HG02938 (cell line): Measurements from ENCODE around the gene MMP25.

Experiments
- ATAC-seq: cut with Tn5 transposase; IDR thresholded peaks from one replicate; pipeline ENCODE4 v1.9.1; 2021; ENCODE audit warnings: mild to moderate bottlenecking, moderate library complexity; ENCODE audit not compliant: unreplicated experiment

The MMP25 gene

DNA sequence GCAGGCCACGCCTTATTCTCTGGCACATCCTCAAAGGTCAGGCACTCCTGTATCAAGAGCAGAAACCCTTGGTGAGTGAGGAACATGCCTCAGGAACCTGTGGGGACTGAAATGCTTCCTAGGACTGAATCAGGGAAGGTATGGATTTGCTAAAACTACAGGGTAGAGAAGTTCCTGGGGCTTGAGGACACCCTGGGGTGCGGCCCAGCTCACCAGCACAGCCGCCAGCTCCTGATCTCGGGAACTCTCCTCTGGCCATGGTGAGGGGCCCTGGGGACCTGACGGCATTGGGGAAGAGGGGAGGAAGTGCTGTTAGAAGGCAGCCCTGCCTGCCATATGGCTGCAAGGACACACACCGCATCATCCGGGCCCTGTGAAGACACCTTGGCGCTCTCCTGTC, 45.2 kb downstream of the MMP25 start:
- no peak for ATAC-seq

DNA sequence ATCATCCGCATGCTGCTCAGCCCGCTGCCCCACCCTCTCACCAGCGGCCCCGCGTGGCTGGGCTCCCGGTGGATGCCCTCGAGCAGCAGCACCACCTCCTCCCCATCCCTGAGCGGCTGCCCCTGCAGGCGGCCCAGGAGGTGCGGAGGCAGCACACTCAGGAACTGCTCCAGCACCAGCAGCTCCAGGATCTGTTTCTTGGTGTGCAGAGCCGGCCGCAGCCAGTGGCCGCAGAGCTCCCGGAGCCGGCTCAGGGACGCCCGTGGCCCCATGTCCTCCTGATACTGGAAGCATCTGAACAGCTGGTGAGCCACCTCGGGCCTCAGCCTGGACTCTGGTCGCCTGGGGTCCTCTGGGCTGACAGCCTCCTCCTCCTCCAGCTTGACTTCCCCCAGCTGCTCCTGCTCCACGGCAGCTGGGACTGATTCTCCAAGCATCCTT, 46.2 kb downstream of the MMP25 start:
- ATAC-seq, result no peak

DNA sequence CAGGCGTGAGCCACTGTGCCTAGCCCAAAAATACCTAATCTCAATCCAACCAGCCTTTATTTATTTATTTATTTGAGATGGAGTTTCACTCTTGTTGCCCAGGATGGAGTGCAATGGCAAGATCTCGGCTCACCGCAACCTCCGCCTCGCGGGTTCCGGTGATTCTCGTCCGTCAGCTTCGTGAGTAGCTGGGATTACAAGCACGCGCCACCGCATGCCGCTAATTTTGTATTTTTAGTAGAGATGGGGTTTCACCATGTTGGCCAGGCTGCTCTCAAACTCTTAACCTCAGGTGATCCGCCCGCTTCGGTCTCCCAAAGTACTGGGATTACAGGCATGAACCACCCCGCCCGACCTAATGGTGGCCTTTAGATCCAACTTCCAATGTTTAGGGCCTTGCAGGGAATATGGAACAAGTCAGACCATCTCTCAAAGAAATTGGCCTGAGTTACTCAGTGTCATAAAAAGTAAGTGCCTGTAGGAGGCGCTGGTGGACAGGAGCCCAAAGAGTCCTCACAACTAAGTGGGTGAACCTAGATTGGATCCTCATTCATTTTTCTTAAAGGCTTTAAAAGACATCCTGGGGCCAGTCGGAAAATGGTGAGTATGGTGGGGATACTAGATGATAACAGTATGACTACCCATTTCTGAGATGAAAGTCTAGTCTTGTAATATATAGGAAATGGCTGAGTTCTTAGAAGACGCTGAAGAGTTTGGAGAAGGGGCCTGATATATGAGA, 48.1 kb downstream of the MMP25 start:
- no peak for ATAC-seq

DNA sequence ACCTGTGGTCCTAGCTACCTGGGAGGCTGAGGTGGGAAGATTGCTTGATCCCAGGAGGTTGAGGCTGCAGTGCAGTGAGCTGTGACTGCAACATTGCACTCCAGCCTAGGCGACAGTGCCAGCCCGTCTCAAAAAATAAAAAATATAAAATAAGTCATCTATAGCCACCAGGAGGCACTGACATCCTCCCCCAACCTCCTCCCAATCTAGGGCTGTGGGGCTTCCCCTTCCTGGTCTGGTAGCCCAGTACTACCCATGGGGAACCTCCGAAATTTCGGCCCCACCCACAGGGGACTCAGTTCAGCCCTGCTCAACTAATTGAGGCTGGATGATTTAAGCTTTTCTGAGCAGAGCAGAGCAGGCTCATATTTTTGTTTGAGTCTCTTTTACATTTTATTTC, 49.5 kb downstream of the MMP25 start:
- peak; percentile 59 for ATAC-seq

DNA sequence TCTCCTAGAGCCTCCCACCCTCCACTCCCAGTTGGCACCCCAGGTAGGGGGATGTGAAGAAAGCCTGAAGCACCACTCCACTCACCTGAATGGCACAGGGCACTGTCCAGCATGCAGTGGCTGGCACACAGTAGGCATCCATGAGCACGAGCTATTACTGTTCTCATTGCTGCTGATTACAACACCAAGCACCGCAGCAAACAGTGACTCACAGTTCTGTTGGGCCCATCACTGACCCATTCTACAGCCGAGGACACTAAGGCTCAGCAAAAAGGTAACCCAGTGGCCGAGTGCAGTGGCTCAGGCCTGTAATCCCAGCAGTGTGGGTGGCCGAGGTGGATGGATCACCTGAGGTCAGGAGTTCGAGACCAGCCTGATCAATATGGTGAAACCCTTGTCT, 50.0 kb downstream of the MMP25 start:
- no peak for ATAC-seq

DNA sequence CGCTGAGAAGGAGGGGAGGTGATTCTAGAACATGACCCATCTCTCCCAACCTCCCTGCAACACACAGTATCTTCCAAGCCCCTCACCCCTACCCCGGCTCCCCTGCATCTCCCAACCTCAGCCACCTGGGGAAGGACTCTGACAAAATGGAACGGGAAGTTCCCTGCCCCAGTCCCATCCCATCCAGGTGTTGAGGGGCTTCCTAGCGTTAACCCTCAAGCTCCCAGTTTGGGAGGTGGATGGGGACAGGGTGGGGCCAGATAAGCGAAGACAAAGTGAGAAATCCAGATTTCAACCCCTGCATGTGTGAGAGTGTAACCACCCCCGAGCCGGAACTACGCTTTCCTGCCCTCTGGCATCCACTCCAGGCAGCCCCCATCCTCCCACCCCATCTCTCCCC, 50.9 kb downstream of the MMP25 start:
- ATAC-seq, result no peak

DNA sequence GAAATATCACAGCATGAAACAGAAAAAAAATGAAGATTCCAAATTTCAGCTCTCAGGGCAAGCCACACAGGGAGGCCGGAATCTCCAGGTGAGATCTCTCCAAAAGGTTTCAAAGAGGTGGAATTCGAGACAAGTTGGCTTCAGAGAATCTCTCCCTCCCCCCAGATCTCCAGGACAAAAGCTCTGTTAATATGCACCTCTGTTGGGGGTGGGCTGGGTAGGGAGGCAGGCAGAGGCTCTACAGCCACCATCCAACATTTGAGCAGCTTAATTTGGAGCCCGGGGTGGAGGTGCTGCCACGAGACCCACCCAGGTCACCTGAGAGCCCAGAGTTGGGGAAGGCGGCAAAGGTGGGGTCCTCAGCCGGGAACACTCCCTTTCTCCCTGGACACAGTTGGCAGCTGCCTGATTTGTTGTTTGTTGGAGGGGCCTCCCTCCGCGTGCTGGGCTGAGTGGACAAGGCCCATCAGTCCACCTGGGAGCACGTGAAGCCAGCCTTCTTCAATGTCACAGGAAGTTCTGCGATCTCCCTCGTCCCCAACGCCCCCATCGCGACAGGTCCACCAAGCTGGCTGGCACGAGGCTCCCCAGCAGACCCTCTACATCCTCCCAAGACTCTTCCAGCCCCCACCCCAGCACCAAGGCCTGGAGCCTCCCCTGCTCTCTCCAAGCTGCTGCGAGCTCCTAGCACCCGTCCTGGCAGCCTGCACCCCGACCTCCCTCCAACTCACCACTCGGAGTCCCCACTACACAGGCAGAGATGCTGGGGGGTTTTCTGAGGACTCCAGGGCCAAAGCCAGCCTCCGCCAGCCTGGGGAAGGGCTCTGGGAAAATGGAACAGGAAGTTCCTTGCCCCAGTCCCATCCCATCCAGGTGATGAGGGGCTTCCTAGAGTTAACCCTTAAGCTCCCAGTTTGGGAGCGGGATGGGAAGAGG, 52.4 kb downstream of the MMP25 start, which contains the start of gene ZSCAN10:
ZSCAN10 (minus strand) TSS at position 836 of the 936 bp plus-strand sequence. CDS start 6,357 bp downstream, outside the sequence.
- no peak for ATAC-seq

DNA sequence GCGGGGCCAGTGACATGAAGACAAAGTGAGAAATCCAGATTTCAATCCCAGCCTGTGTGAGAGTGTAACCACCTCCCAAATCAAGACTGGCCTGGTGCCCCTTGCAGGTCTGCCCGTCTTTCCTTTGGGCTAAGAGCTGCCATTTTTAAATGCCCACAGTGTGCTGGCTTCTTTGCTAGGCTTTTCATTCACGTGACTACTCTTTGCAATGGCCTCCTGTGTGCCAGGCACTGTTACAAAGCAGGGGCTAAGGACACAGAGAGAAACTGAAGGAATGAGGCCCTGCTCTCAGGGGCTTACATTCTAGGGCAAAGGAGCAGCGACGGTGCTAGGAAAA, 53.0 kb downstream of the MMP25 start:
- no peak for ATAC-seq

DNA sequence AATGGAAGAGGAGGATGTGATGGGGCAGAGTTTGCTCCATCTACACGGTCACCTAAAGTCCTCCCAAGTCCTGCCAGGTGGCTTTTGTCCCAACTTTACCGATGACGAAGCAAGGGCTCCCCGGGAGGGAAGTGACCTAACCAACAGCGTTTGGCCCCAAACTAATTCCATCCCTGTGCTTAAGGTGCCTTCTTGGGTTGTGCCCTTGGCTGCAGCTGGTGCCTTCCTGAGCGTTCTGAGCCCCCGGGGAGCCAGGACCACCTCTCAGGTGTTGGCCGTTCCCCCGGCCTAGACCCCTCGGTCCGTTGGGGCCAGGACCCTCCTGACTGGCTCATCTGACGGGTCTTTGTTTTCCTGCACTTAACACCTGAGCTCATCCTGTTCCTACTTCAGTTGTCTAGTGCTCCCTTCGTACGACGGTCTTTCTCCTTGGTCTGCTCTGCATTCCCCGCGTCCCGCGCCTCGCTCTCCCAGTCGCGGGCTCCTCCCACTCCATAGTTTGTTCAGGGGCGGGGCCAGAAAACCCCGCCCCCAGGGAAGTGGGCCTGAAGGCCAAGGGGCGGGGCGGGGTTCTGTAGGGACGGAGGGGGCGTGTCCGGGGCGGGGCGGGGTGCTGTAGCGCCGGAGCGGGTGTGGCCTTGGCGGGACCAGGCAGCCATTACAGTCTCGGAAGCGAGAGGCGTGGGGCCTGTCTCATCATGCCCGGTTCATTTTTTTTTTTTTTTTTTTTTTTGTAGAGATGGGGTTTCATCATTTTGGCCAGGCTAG, 53.6 kb downstream of the MMP25 start:
- ATAC-seq, result no peak

DNA sequence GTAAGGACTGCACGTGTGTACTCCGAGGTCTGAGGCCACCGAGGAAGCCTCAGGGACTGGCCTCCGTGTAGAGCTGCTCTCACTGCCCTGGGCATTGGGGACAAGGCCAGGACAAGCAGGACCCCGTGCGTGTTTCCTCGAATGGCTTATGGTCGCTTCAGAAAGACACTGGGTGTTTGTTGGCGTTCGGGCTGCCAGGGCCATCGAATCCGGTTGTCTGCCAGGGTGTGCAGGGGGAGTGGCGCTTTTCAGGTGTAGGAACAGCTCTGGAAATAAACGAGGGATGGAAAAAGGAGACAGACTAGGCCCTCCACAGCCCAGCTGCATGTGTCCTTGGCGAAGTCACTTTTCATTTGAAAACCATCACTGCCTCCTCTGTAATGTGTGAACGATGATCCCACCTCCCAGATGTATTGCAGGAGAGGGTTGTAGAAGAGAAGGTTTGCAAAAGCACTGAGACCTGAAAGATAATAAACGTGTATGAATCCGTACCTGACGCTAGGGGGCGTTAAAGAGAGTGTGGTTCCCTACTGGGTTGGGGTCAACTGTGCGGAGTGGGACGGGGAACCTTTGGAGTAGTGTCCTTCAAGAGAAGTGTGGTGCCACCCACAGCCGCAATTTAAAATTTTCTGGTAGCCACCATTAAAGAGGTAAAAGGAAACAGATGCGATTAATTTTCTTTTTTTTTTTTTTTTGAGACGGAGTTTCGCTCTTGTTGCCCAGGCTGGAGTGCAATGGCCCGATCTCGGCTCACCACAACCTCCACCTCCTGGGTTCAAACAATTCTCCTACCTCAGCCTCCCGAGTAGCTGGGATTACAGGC, 54.9 kb downstream of the MMP25 start:
- ATAC-seq, result no peak

DNA sequence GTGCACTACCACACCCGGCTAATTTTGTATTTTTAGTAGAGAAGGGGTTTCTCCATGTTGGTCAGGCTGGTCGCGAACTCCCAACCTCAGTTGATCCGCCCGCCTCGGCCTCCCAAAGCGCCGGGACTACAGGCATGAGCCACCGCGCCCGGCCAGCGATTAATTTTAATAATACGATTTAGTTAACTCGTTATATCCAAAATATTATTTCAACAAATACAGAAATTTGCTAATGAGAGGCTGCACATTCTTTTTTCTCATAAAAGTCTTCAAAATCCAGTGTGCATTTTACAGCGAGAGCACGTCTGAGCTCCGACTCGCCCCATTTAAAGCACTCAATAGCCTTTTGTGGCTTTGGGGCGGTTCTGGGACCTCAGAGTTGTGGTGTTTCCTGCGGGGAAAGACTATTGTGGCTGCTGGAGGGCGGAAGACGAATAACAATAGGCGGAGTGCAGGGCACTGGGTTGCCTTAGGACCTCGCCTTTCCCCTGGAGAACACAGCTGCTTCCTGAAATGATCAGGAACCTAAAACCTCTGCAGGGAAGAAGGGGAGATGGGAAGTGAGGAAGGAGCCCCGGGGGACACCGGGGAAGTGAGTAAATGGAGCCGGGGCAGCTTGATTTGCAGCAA, 55.6 kb downstream of the MMP25 start:
- no peak for ATAC-seq

DNA sequence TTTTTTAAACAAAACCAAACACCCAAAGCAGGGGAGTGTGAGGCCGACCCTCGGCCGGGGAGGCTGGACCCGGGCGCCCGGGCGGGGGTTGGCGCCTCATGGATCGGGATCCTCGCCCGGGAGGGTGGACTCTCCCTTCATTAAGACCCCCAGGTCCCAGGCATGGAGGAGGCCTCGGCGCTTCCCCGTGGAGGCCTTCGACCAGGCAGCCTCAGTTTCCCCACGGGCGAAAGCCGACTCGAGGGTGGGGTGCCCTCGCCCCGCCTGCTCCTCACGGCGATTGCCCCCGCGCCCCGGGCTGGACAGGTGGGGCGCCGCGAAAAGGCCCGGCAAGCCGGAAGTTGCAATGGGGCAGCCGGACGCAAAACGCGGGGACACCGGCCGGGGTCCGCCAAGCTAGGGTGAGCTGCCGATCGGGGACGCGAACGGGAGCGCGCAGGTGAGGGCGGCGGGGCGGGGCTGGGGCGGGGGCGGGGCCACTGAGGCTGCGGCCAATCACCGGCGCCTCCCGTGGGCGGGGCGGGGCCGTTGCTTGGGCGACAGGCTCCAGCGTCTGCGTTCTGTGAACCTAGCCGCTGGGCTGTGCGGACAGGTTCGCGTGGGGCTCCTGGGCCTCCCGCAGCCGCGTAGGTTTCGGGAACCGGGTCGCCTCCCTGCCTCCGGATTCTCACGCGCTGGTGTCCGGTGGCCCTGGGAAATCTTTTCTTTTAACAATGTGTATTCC, 60.0 kb downstream of the MMP25 start:
- peak; percentile 77 for ATAC-seq
